HepG2 (cell line): ENCODE results near the gene ARHGEF10L. TPM values are rescaled to one million over a fixed set of nuclear protein-coding genes. Genes with fewer than 3 reads are reported as not detected.

ENCODE experiments used
- ATAC-seq: fragments of 200-7000 bp; cut with Tn5 transposase; 3 replicates; pipeline ENCODE4 v1.9.1; 2020; ENCODE audit warnings: mild to moderate bottlenecking, moderate library complexity
- BruUV-seq: library from RNA; stranded (reverse); fragments of 400-500 nt; replicated peaks from 2 replicates; lab custom pipeline; 2021; lab: Mats Ljungman, UMichigan
- CTCF ChIA-PET: fragments of 300-600 bp; formaldehyde crosslinking; extraction: SDS; loops from one replicate; lab custom pipeline; 2021; ENCODE audit warnings: low total read pairs, inconsistent platforms, low intra/inter-chr PET ratio; lab: Yijun Ruan, JAX
- POLR2A ChIA-PET: fragments of 350-600 bp; sonication (Branson Sonifier 250); formaldehyde crosslinking; loops from one replicate; lab custom pipeline; 2020; ENCODE audit warnings: antibody characterized with exemption, inconsistent platforms; lab: Yijun Ruan, JAX
- DNase-seq: peaks from one replicate; pipeline ENCODE4 v3.0.0-alpha.2; 2015; ENCODE audit warnings: low spot score
- FAIRE-seq: peaks from 3 replicates; lab custom pipeline; 2011; peaks lifted over from hg19 to GRCh38; lab: Jason Lieb, UNC
- H2AFZ ChIP-seq: one replicate; pipeline ENCODE4 v1.6.1; 2011; ENCODE audit warnings: low read length, inconsistent platforms
- H3K27ac ChIP-seq: fragments of 300-600 bp; 3 replicates; pipeline ENCODE4 v1.8.0; 2011; ENCODE audit warnings: mixed run types, mild to moderate bottlenecking, mixed read lengths, low read length, inconsistent platforms; ENCODE audit not compliant: insufficient read depth; ENCODE audit errors: extremely low read length
- H3K27me3 ChIP-seq, 2 experiments: fragments of 200-600 bp in 1 of 2; 2 replicates in 1 of 2; 3 replicates in 1 of 2; pipeline versions ENCODE4 v1.6.0 to v1.8.0; 2011; ENCODE audit warnings: low read length in 2 of 2, mild to moderate bottlenecking in 2 of 2, moderate library complexity in 2 of 2, inconsistent platforms in 1 of 2; ENCODE audit not compliant: insufficient read depth in 2 of 2, control insufficient read depth in 1 of 2
- H3K36me3 ChIP-seq, 2 experiments: fragments of 200-600 bp in 1 of 2; replicated peaks in 1 of 2; 2 replicates in 1 of 2; 3 replicates in 1 of 2; pipeline versions ENCODE4 v1.5.1 to v1.8.0; 2011; ENCODE audit warnings: low read length in 2 of 2, inconsistent platforms in 1 of 2; ENCODE audit not compliant: insufficient read depth in 2 of 2, control insufficient read depth in 1 of 2
- H3K4me1 ChIP-seq: 2 replicates; pipeline ENCODE4 v1.5.1; 2012; ENCODE audit warnings: low read length, inconsistent platforms; ENCODE audit not compliant: insufficient read depth
- H3K4me2 ChIP-seq: 2 replicates; pipeline ENCODE4 v1.6.0; 2011; ENCODE audit warnings: low read depth, low read length, inconsistent platforms
- H3K4me3 ChIP-seq, 3 experiments: fragments of 200-600 bp in 1 of 3; sonication (generic), shearing (Covaris generic) in 1 of 3; replicated peaks in 1 of 3; 2 replicates each; pipeline ENCODE4 v1.5.1; 2011 to 2016; ENCODE audit warnings: low read length in 3 of 3, inconsistent platforms in 2 of 3, low read depth in 2 of 3, mild to moderate bottlenecking in 2 of 3, control low read depth in 1 of 3, mixed read lengths in 1 of 3; ENCODE audit not compliant: insufficient read depth in 1 of 3
- H3K79me2 ChIP-seq: one replicate; pipeline ENCODE4 v1.6.1; 2011; ENCODE audit warnings: low read length, inconsistent platforms; ENCODE audit not compliant: insufficient read depth
- H3K9ac ChIP-seq: 2 replicates; pipeline ENCODE4 v1.6.0; 2011; ENCODE audit warnings: mild to moderate bottlenecking, low read depth, low read length, inconsistent platforms; ENCODE audit not compliant: insufficient read depth
- H3K9me3 ChIP-seq: 2 replicates; pipeline ENCODE4 v1.5.1; 2012; ENCODE audit warnings: mild to moderate bottlenecking, low read length
- H4K20me1 ChIP-seq: 2 replicates; pipeline ENCODE4 v1.6.0; 2011; ENCODE audit warnings: inconsistent platforms, mild to moderate bottlenecking, low read length, moderate library complexity; ENCODE audit not compliant: insufficient read depth
- ATF1 ChIP-seq: IDR thresholded peaks from 2 replicates; pipeline ENCODE4 v1.6.1; 2016; ENCODE audit warnings: mild to moderate bottlenecking, control low read depth
- FOXJ3 ChIP-seq: sonication (generic); formaldehyde crosslinking; IDR thresholded peaks from 2 replicates; pipeline ENCODE4 v1.4.0; 2020; ENCODE audit warnings: missing genetic modification reagents, mild to moderate bottlenecking, borderline replicate concordance
- GPN1 ChIP-seq: sonication (generic); formaldehyde crosslinking; IDR thresholded peaks from 2 replicates; pipeline ENCODE4 v1.5.1; 2020; ENCODE audit warnings: missing genetic modification reagents, borderline replicate concordance
- ISX ChIP-seq: sonication (generic); formaldehyde crosslinking; conservative IDR thresholded peaks from 2 replicates; pipeline ENCODE4 v1.5.0; 2020; ENCODE audit warnings: missing genetic modification reagents
- JUNB ChIP-seq: sonication (generic); formaldehyde crosslinking; IDR thresholded peaks from 2 replicates; pipeline ENCODE4 v1.8.0; 2022; ENCODE audit warnings: missing genetic modification reagents, mild to moderate bottlenecking, borderline replicate concordance
- KLF15 ChIP-seq: sonication (generic); formaldehyde crosslinking; IDR thresholded peaks from 2 replicates; pipeline ENCODE4 v1.8.1; 2023; ENCODE audit warnings: borderline replicate concordance, mild to moderate bottlenecking, inconsistent platforms, missing genetic modification reagents, mixed read lengths
- NBN ChIP-seq: fragments of 450-650 bp; conservative IDR thresholded peaks from 2 replicates; pipeline ENCODE4 v1.6.1; 2017
- NR3C1 ChIP-seq: sonication (generic); formaldehyde crosslinking; IDR thresholded peaks from 2 replicates; pipeline ENCODE4 v1.4.0; 2020; ENCODE audit warnings: missing genetic modification reagents
- RBM22 ChIP-seq: fragments of 200-400 bp; formaldehyde crosslinking; optimal IDR thresholded peaks from 2 replicates; pipeline ENCODE3; 2017; ENCODE audit warnings: mild to moderate bottlenecking, low read length, moderate library complexity
- RCOR2 ChIP-seq: IDR thresholded peaks from 2 replicates; pipeline ENCODE4 v1.6.1; 2016; ENCODE audit warnings: missing biosample characterization, missing genetic modification reagents
- TBL1XR1 ChIP-seq: fragments of 150-350 bp; IDR thresholded peaks from 2 replicates; pipeline ENCODE4 v1.6.1; 2014; ENCODE audit warnings: borderline replicate concordance, low read length; ENCODE audit not compliant: partially characterized antibody
- TP53 ChIP-seq: sonication (generic); formaldehyde crosslinking; conservative IDR thresholded peaks from 2 replicates; pipeline ENCODE4 v1.4.0; 2020; ENCODE audit warnings: missing genetic modification reagents
- ZNF546 ChIP-seq: sonication (generic); formaldehyde crosslinking; conservative IDR thresholded peaks from 2 replicates; pipeline ENCODE4 v1.8.1; 2023; ENCODE audit warnings: mild to moderate bottlenecking, missing genetic modification reagents
- ZNF598 ChIP-seq: sonication (generic); formaldehyde crosslinking; IDR thresholded peaks from 2 replicates; pipeline ENCODE4 v1.5.1; 2020; ENCODE audit warnings: mild to moderate bottlenecking, missing genetic modification reagents, borderline replicate concordance
- ZNF607 ChIP-seq: sonication (generic); formaldehyde crosslinking; IDR thresholded peaks from 2 replicates; pipeline ENCODE4 v1.5.1; 2020; ENCODE audit warnings: missing genetic modification reagents, mild to moderate bottlenecking, borderline replicate concordance
- ZNF749 ChIP-seq: sonication (generic); formaldehyde crosslinking; IDR thresholded peaks from 2 replicates; pipeline ENCODE4 v1.8.0; 2022; ENCODE audit warnings: mild to moderate bottlenecking, missing genetic modification reagents, moderate library complexity, borderline replicate concordance
- WGBS: methylation state at CpG from one replicate; pipeline ENCODE4 v1.1.6; 2017; ENCODE audit warnings: low lambda C conversion rate; 5-methylcytosine and 5-hydroxymethylcytosine counted together
- in situ Hi-C: cut with HindIII; loops from 2 replicates; pipeline ENCODE4 v1.10.0; 2017; ENCODE audit warnings: low pct_unique_long_range_greater_than_20kb; ENCODE audit not compliant: extremely low pct_ligation_motif_present
- intact Hi-C: fragments of 100-400 bp; cut with micrococcal nuclease; formaldehyde crosslinking; loops from one replicate; pipeline ENCODE4 v1.10.0; 2022; ENCODE audit not compliant: unreplicated experiment
- polyA plus RNA-seq, 8 experiments: library from polyadenylated mRNA; depleted of rRNA in 3 of 8; stranded (reverse) in 7 of 8; unstranded in 1 of 8; fragments of >200 nt; fragmentation: Illumina TruSeq in 4 of 8; extraction: Trizol in 4 of 8; gene quantifications; 2 replicates each; pipeline versions ENCODE4 v1.2.1 to v1.2.3, GENCODE V29; 2011 to 2016; ENCODE audit warnings: low read depth in 4 of 8, missing spikeins in 1 of 8, mixed read lengths in 1 of 8; ENCODE audit not compliant: insufficient read depth in 1 of 8
- total RNA-seq, 5 experiments: library from RNA; depleted of rRNA; stranded (reverse); fragments of >200 nt; fragmentation: Illumina TruSeq; extraction: Trizol; gene quantifications; 2 replicates each; pipeline ENCODE4 v1.2.3, GENCODE V29; 2016; ENCODE audit warnings: low read depth in 1 of 5
- TF ChIP-seq, protein P1 (sequence below): sonication (generic); formaldehyde crosslinking; IDR thresholded peaks from 2 replicates; pipeline ENCODE4 v1.4.0; 2020; ENCODE audit warnings: mild to moderate bottlenecking, missing genetic modification reagents
- TF ChIP-seq, protein P2 (sequence below): sonication (generic); formaldehyde crosslinking; IDR thresholded peaks from 2 replicates; pipeline ENCODE4 v1.8.0; 2022; ENCODE audit warnings: mild to moderate bottlenecking, missing genetic modification reagents, moderate library complexity
- TF ChIP-seq, protein P3 (sequence below): sonication (generic); formaldehyde crosslinking; IDR thresholded peaks from 2 replicates; pipeline ENCODE4 v1.4.0; 2020; ENCODE audit warnings: mild to moderate bottlenecking, missing genetic modification reagents

Gene ARHGEF10L
- total and polyA plus RNA-seq, 2 of the 13 experiments (the other 11 are each of a cell fraction or from before 2014, with no cell fraction given) = 46.5 to 78.3 TPM

DNA sequence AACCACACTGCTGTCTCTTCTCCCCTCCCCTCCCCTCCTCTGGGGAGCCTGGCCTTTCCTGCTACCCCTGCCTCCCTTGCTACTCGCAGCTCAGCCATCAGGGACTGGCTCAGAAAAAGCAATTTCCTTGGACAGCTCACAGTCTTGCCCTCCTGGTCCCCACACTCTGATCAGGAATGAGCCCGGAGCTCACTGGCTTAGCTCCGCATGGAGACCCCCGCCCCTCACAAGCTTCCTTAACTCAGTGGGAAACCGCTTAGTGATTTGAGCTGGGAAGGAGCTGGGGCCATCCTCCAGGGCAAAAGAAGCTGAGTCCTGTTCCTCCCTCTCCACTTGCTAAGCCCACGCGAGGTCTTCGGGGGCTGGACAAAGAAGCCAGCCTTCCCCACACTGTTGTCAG lies 145.3 kb downstream of the ARHGEF10L start:
- in situ Hi-C loops = no loop called here
- ATAC-seq = no peak
- Histone ChIP-seq H3K4me3 (no peak overlapping the region), H3K79me2 (no peaks in the 10 kb centered on the region), H3K9me3 (no peaks in the 10 kb centered on the region), H3K27me3 (no peaks in the 10 kb centered on the region), H4K20me1 (peaks cover 39% of the 10 kb centered on the region; the same call in 1 of the 2 replicates), H3K27ac (no peak overlapping the region), H3K4me2 (no peak overlapping the region), H2AFZ (no peak overlapping the region), H3K9ac (no peak overlapping the region), H3K4me1 (no peaks in the 10 kb centered on the region), H3K36me3 (peaks cover 25 to 83% of the 10 kb centered on the region in 2 experiments)
- ChIA-PET POLR2A (no interaction called here), CTCF (no interaction called here)
- no peak for DNase-seq
- TF ChIP-seq TP53 (CRISPR knock-in tag) (no peak), RBM22 (peak; percentile 76)
- 98% methylated on average over 8 of the region's 8 CpGs for WGBS
- BruUV-seq = no TSS peak
- intact Hi-C loops = no loop called here
- no peak for FAIRE-seq

DNA sequence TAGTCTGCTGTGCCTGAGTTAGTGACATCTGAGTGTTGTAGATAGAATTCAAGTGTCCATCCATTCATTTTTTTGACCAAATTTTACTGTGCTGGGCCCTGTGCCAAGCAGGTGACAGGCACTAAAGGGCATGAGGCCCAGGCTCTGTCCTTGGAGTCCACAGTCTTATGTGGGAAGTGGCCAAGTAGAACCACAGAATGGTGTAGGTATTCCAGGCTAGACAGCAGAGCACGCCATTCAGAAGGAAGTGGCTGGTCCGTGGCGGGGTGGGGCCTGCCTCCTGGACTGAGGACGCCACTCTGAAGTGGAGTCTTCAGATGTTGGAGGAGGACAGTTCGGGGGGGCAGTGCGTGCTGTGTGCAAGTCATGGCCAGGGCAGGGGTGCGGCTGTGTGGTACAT lies 146.8 kb downstream of the ARHGEF10L start:
- no peak overlapping the region for H2AFZ ChIP-seq
- H3K79me2 ChIP-seq = no peaks in the 10 kb centered on the region
- TF ChIP-seq KLF15 (no peak), ZNF607 (CRISPR knock-in tag) (no peak), RCOR2 (CRISPR knock-in tag) (no peak), NBN (no peak), ISX (CRISPR knock-in tag) (no peak), ZNF598 (CRISPR knock-in tag) (no peak), NR3C1 (no peak), ATF1 (CRISPR knock-in tag) (no peak), GPN1 (CRISPR knock-in tag) (no peak), JUNB (CRISPR knock-in tag) (no peak), TBL1XR1 (no peak), ZNF749 (CRISPR knock-in tag) (no peak), ZNF546 (CRISPR knock-in tag) (no peak), FOXJ3 (CRISPR knock-in tag) (no peak)
- TF ChIP-seq, protein P1, sequence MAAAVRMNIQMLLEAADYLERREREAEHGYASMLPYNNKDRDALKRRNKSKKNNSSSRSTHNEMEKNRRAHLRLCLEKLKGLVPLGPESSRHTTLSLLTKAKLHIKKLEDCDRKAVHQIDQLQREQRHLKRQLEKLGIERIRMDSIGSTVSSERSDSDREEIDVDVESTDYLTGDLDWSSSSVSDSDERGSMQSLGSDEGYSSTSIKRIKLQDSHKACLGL = no peak
- TF ChIP-seq, protein P2, sequence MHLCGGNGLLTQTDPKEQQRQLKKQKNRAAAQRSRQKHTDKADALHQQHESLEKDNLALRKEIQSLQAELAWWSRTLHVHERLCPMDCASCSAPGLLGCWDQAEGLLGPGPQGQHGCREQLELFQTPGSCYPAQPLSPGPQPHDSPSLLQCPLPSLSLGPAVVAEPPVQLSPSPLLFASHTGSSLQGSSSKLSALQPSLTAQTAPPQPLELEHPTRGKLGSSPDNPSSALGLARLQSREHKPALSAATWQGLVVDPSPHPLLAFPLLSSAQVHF (CRISPR knock-in tag) = no peak
- TF ChIP-seq, protein P3, sequence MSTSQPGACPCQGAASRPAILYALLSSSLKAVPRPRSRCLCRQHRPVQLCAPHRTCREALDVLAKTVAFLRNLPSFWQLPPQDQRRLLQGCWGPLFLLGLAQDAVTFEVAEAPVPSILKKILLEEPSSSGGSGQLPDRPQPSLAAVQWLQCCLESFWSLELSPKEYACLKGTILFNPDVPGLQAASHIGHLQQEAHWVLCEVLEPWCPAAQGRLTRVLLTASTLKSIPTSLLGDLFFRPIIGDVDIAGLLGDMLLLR (CRISPR knock-in tag) = no peak
- no peaks in the 10 kb centered on the region for H3K27me3 ChIP-seq
- H3K36me3 ChIP-seq = peaks cover 29 to 83% of the 10 kb centered on the region in 2 experiments
- FAIRE-seq (no peak), DNase-seq (no peak), ATAC-seq (no peak)
- no peaks in the 10 kb centered on the region for H3K9me3 ChIP-seq
- H3K4me3 ChIP-seq = no peak overlapping the region
- H3K9ac ChIP-seq = no peak overlapping the region
- intact Hi-C loops (no loop called here), in situ Hi-C loops (no loop called here)
- no peak overlapping the region for H3K27ac ChIP-seq
- peaks cover 39% of the 10 kb centered on the region; the same call in 1 of the 2 replicates for H4K20me1 ChIP-seq
- WGBS = 100% methylated on average over 7 of the region's 7 CpGs
- no TSS peak for BruUV-seq
- CTCF ChIA-PET = no interaction called here
- H3K4me2 ChIP-seq = no peak overlapping the region
- no peaks in the 10 kb centered on the region for H3K4me1 ChIP-seq
- POLR2A ChIA-PET = no interaction called here
